ENCODE measurements around the gene ZKSCAN5.

Gene ZKSCAN5

GRCh38 chr7:99504603-99505323 is at the start of gene ZKSCAN5:
TSS of gene ZKSCAN5 (plus strand) at chr7:99504662. CDS start at chr7:99506045, 1,383 bp downstream.
- DNase-seq: peak; percentile 98 to 99

- DNase-seq: no peak
These were observed 48.6 kb upstream of the ZKSCAN5 start for GRCh38 chr7:99455874-99456273.

- DNase-seq: no peak
These were observed 48.2 kb upstream of the ZKSCAN5 start for GRCh38 chr7:99456288-99456687.

- no peak for DNase-seq
These were observed 47.3 kb upstream of the ZKSCAN5 start for GRCh38 chr7:99457050-99457649.

GRCh38 chr7:99457650-99458493 is 46.6 kb upstream of the ZKSCAN5 start:
- no peak for DNase-seq

- DNase-seq: peak; percentile 47 to 48
These were observed 45.4 kb upstream of the ZKSCAN5 start for GRCh38 chr7:99459087-99459486.

- no peak for DNase-seq
These were observed 43.8 kb upstream of the ZKSCAN5 start for GRCh38 chr7:99460651-99461050.

- no peak for DNase-seq
These were observed 43.2 kb upstream of the ZKSCAN5 start for GRCh38 chr7:99461221-99461620.

- no peak for DNase-seq
These were observed 39.1 kb upstream of the ZKSCAN5 start for GRCh38 chr7:99465421-99465768.

GRCh38 chr7:99468336-99468918 is 36.0 kb upstream of the ZKSCAN5 start:
- DNase-seq: no peak

- no peak for DNase-seq
These were observed 34.9 kb upstream of the ZKSCAN5 start for GRCh38 chr7:99469381-99470065.

GRCh38 chr7:99472561-99473314 is 31.7 kb upstream of the ZKSCAN5 start, which contains the start of gene ZNF789:
TSS of gene ZNF789 (plus strand) at chr7:99472890. CDS start at chr7:99476457, 3,567 bp downstream.
- peak; percentile 98 to 99 for DNase-seq

GRCh38 chr7:99473315-99473596 is 31.2 kb upstream of the ZKSCAN5 start:
- DNase-seq: no peak

GRCh38 chr7:99476107-99476506 is 28.4 kb upstream of the ZKSCAN5 start:
- no peak for DNase-seq

- no peak for DNase-seq
These were observed 25.7 kb upstream of the ZKSCAN5 start for GRCh38 chr7:99478464-99479440.

GRCh38 chr7:99485094-99485493 is 19.4 kb upstream of the ZKSCAN5 start:
- DNase-seq: no peak

- DNase-seq: no peak
These were observed 15.2 kb upstream of the ZKSCAN5 start for GRCh38 chr7:99489235-99489634.

GRCh38 chr7:99490878-99491277 is 13.6 kb upstream of the ZKSCAN5 start:
- no peak for DNase-seq

- no peak for DNase-seq
These were observed 10.6 kb upstream of the ZKSCAN5 start for GRCh38 chr7:99493823-99494222.

GRCh38 chr7:99497766-99498545 is 6.5 kb upstream of the ZKSCAN5 start:
- DNase-seq: no peak

All from activated T-cell treated with anti-CD3 and anti-CD28 coated beads, Interleukin-2, amount 50 U/mL, for 48 hours (primary cell).